ENCODE data around the gene AMACR. TPM values are rescaled to one million over a fixed set of nuclear protein-coding genes. Genes with fewer than 3 reads are reported as not detected.

Gene AMACR
- total and polyA plus RNA-seq, 2 of the 8 experiments (the other 6 are each of a cell fraction or from before 2014, with no cell fraction given) = 9.1 to 12.6 TPM

DNA sequence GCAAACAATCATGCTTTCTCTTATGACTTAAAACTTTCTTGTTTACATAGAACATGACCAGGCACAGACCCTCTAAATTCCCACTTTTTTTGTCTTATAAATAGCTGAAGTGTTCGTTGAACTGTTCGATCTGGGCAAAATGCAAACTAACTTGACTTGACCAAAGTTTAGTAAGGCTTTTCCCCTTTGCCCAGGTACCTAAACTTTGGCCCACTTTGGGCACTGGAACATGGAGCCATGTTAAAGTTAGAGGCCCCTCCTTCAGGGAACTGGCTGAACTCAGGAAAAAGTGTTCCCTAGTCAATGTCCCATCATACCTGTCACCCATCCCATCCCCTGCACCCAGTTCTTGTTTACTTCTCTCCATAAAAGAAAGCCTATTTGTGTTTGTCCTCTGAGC lies 9.4 kb upstream of the AMACR start:
- no peak overlapping the region for H3K18ac ChIP-seq (ENCODE audit: extremely low read depth, low read length)
- no peak overlapping the region for H4K8ac ChIP-seq (ENCODE audit: extremely low read depth, insufficient read depth, low read length)
- DNase-seq (ENCODE audit: low read depth in 1 of 2, low spot score in 2 of 2) = no peak
- no peak overlapping the region for H3K4ac ChIP-seq (replicated peaks; ENCODE audit: insufficient read length, low read depth, low read length)
- no peaks in the 10 kb centered on the region for H4K20me1 ChIP-seq (replicated peaks in 1 of 2; ENCODE audit: control insufficient read depth in 1 of 2, insufficient read depth in 2 of 2, low read length in 2 of 2)
- no peaks in the 10 kb centered on the region for H3K23me2 ChIP-seq (ENCODE audit: low read depth, low read length)
- H3K79me1 ChIP-seq (ENCODE audit: low read depth, low read length) = no peaks in the 10 kb centered on the region
- TF ChIP-seq CEBPB (IDR thresholded peaks at IDR 0.05; ENCODE audit: low read depth, low read length) = no peak
- TF ChIP-seq TAF1 (IDR thresholded peaks at IDR 0.05; ENCODE audit: low read depth, low read length) = no peak
- TF ChIP-seq RNF2 (IDR thresholded peaks at IDR 0.05; ENCODE audit: borderline replicate concordance, low read depth, low read length, missing control alignments, poor library complexity, severe bottlenecking) = no peak
- TF ChIP-seq KDM4A (IDR thresholded peaks at IDR 0.05; ENCODE audit: low read depth, low read length, severe bottlenecking) = no peak
- TF ChIP-seq JUND (IDR thresholded peaks at IDR 0.05; ENCODE audit: low read length) = no peak
- TF ChIP-seq RBBP5 (IDR thresholded peaks at IDR 0.05; ENCODE audit: borderline replicate concordance, low read depth, low read length) = no peak
- no peak for TF ChIP-seq SP2 (IDR thresholded peaks at IDR 0.05; ENCODE audit: low read length)
- H2BK5ac ChIP-seq (ENCODE audit: low read depth, low read length) = no peak overlapping the region
- ChIA-PET CTCF (ENCODE audit: partially characterized antibody) (interaction anchor here (0.6 to 1.3 kb wide), 3 partner anchors 14 to 412 kb away, joined by 3 to 4 read pairs (median 3); no protein-coding TSS in a partner anchor), POLR2A (ENCODE audit: partially characterized antibody) (interaction anchor here (3.0 kb wide), 1 partner anchor 9 kb away, joined by 14 read pairs; the partner anchor contains the start of gene AMACR)
- H3K56ac ChIP-seq (replicated peaks; ENCODE audit: insufficient read length, low read depth, low read length) = no peak overlapping the region
- H4K5ac ChIP-seq (ENCODE audit: insufficient read length, low read depth, low read length) = no peak overlapping the region
- H2BK15ac ChIP-seq (ENCODE audit: low read length) = no peak overlapping the region
- H4K91ac ChIP-seq (replicated peaks; ENCODE audit: insufficient read length, low read length) = no peak overlapping the region
- H3K4me3 ChIP-seq (ENCODE audit: extremely low read depth in 1 of 4, insufficient read depth in 2 of 4, low read depth in 3 of 4, low read length in 4 of 4) = no peak overlapping the region
- H2AFZ ChIP-seq (ENCODE audit: low read length) = no peak overlapping the region
- H3K23ac ChIP-seq (ENCODE audit: insufficient read length) = no peak overlapping the region
- H2BK20ac ChIP-seq (ENCODE audit: low read length) = no peak overlapping the region
- no peak overlapping the region for H3K9ac ChIP-seq (replicated peaks in 1 of 4; ENCODE audit: extremely low read depth in 1 of 4, low read depth in 3 of 4, low read length in 3 of 4)
- no peaks in the 10 kb centered on the region for H3K27me3 ChIP-seq (replicated peaks in 1 of 4; ENCODE audit: control insufficient read depth in 3 of 4, extremely low read depth in 1 of 4, insufficient read depth in 3 of 4, low read length in 3 of 4)
- no peaks in the 10 kb centered on the region for H3K9me3 ChIP-seq (ENCODE audit: insufficient read depth in 2 of 2, low read depth in 1 of 2, low read length in 1 of 2)
- H3K4me1 ChIP-seq (replicated peaks in 1 of 4; ENCODE audit: control insufficient read depth in 3 of 4, insufficient read depth in 4 of 4, low read length in 3 of 4) = no peaks in the 10 kb centered on the region
- H2BK12ac ChIP-seq (ENCODE audit: low read depth, low read length) = no peak overlapping the region
- no peaks in the 10 kb centered on the region for H3K36me3 ChIP-seq (ENCODE audit: control insufficient read depth in 2 of 4, insufficient read depth in 4 of 4, low read length in 3 of 4)
- H3K4me2 ChIP-seq (ENCODE audit: insufficient read depth in 1 of 2, low read depth in 2 of 2, low read length in 2 of 2) = no peak overlapping the region
- H2AK5ac ChIP-seq (ENCODE audit: low read depth, low read length) = no peak overlapping the region
- no peak overlapping the region for H3K27ac ChIP-seq (ENCODE audit: low read depth, low read length)
- no peaks in the 10 kb centered on the region for H3K79me2 ChIP-seq (ENCODE audit: control insufficient read depth in 1 of 2, insufficient read depth in 2 of 2, low read length in 2 of 2)
- WGBS, 2 experiments (ENCODE audit: extremely low coverage in 1 of 2, insufficient coverage in 1 of 2, insufficient read length in 1 of 2, insufficient replicate concordance in 2 of 2, low coverage in 1 of 2, low lambda C conversion rate in 2 of 2, missing lambda C conversion rate in 1 of 2) = 91% methylated on average over 2 of the region's 2 CpGs; no CpG with 5 or more reads in 1 of the 2 experiments
- H3K14ac ChIP-seq (ENCODE audit: insufficient read length) = no peak overlapping the region
- H2BK120ac ChIP-seq (replicated peaks; ENCODE audit: low read depth, low read length) = no peak overlapping the region
- no peak for FAIRE-seq

Measured in H1 (cell line).